ENCODE results near the gene ADCY7.

Gene ADCY7

GRCh38 chr16:50302472-50303005, 36.2 kb downstream of the ADCY7 start:
- no peak for DNase-seq (ENCODE audit: low read depth)
- H3K4me3 ChIP-seq (ENCODE audit: control insufficient read depth, low read depth, low read length): no peak overlapping the region
- no peak for TF ChIP-seq CTCF (IDR thresholded peaks at IDR 0.05; ENCODE audit: control insufficient read depth, insufficient read depth, low read depth, low read length, missing control alignments)

- TF ChIP-seq CTCF (IDR thresholded peaks at IDR 0.05; ENCODE audit: control insufficient read depth, insufficient read depth, low read depth, low read length, missing control alignments): no peak
- no peak overlapping the region for H3K4me3 ChIP-seq (ENCODE audit: control insufficient read depth, low read depth, low read length)
- DNase-seq (ENCODE audit: low read depth): no peak
Measured at GRCh38 chr16:50303041-50303604, 36.8 kb downstream of the ADCY7 start.

- H3K4me3 ChIP-seq (ENCODE audit: control insufficient read depth, low read depth, low read length): no peak overlapping the region
- TF ChIP-seq CTCF (IDR thresholded peaks at IDR 0.05; ENCODE audit: control insufficient read depth, insufficient read depth, low read depth, low read length, missing control alignments): no peak
- no peak for DNase-seq (ENCODE audit: low read depth)
Measured at GRCh38 chr16:50303605-50304466, 37.5 kb downstream of the ADCY7 start.

- TF ChIP-seq CTCF (IDR thresholded peaks at IDR 0.05; ENCODE audit: control insufficient read depth, insufficient read depth, low read depth, low read length, missing control alignments): no peak
- no peak overlapping the region for H3K4me3 ChIP-seq (ENCODE audit: control insufficient read depth, low read depth, low read length)
- DNase-seq (ENCODE audit: low read depth): no peak
Measured at GRCh38 chr16:50304467-50305440, 38.4 kb downstream of the ADCY7 start.

- no peak overlapping the region for H3K4me3 ChIP-seq (ENCODE audit: control insufficient read depth, low read depth, low read length)
- TF ChIP-seq CTCF (IDR thresholded peaks at IDR 0.05; ENCODE audit: control insufficient read depth, insufficient read depth, low read depth, low read length, missing control alignments): no peak
- no peak for DNase-seq (ENCODE audit: low read depth)
Measured at GRCh38 chr16:50305441-50306061, 39.2 kb downstream of the ADCY7 start.

GRCh38 chr16:50306287-50306686, 39.9 kb downstream of the ADCY7 start:
- DNase-seq (ENCODE audit: low read depth): no peak
- H3K4me3 ChIP-seq (ENCODE audit: control insufficient read depth, low read depth, low read length): no peak overlapping the region
- TF ChIP-seq CTCF (IDR thresholded peaks at IDR 0.05; ENCODE audit: control insufficient read depth, insufficient read depth, low read depth, low read length, missing control alignments): no peak

All from AG09309 (cell line).